H1 (cell line): ENCODE data around the gene TTI1. TPM values are rescaled to one million over a fixed set of nuclear protein-coding genes. Genes with fewer than 3 reads are reported as not detected.

Source experiments
- CBX8 ChIP-seq: fragments of 300-800, 300-1000 bp; sonication (generic); IDR thresholded peaks from 2 replicates; pipeline ENCODE4 v1.7.1; 2016; ENCODE audit warnings: low read depth, low read length, borderline replicate concordance
- polyA plus RNA-seq, 7 experiments: library from polyadenylated mRNA; depleted of rRNA in 3 of 7; stranded (reverse) in 5 of 7; unstranded in 2 of 7; fragments of >200 nt in 5 of 7; fragments of 200-250 nt in 2 of 7; gene quantifications; 1 replicate in 5 of 7; 2 replicates in 1 of 7; 4 replicates in 1 of 7; pipeline versions ENCODE4 v1.2.1 to v1.2.3, GENCODE V29; 2011 to 2013; ENCODE audit warnings: missing spikeins in 2 of 7, mixed read lengths in 2 of 7
- total RNA-seq: library from RNA; stranded (reverse); fragmentation: NEBNext Ultra II Directional; extraction: Animal tissue kit (Norgen Biotek cat#: 25700); gene quantifications from 2 replicates; pipeline ENCODE4 v1.2.1, GENCODE V29; 2021

TTI1 gene
- total and polyA plus RNA-seq, 2 of the 8 experiments (the other 6 are each of a cell fraction or from before 2014, with no cell fraction given), result 34.1 to 47.0 TPM

- no peak for TF ChIP-seq CBX8
Measured at GRCh38 chr20:37934634-37935375, 98.5 kb downstream of the TTI1 start (continued).
